ENCODE data around the gene RAB40C. TPM values are rescaled to one million over a fixed set of nuclear protein-coding genes. Genes with fewer than 3 reads are reported as not detected.

RAB40C gene
- total RNA-seq, 1 experiment from 2014 or later, result 19.9 TPM

DNA sequence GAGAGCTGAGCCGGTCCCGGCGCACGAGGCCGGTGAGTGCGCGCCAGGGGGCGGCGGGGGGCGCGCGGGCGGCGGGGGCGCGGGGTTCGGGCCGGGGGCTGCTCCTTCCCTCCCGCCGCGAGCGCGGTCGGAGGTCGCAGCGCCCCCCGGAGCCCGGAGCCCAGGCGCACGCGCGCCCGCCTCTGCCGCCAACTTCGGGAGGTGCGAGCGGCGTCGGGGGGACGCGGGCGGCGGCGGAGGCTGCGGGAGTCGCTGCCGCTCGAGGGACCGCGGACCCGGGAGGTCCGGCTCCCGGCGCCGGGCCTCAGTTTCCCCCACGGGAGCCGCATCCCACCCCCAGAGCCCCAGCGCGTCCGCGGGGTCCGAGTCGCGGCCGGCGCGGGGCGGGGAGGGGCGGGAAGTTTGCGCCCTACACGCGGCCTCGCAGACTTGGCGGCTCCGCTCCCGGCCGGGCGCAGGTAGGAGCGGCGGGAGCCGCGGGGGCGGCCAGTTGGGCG is 29.6 kb upstream of the RAB40C start, which contains the start of gene PRR35:
PRR35 (plus strand) TSS at position 191 of the 497 bp plus-strand sequence. CDS start 2,901 bp downstream, outside the sequence.
- H3K27ac ChIP-seq (ENCODE audit: low read depth, low read length, poor library complexity, severe bottlenecking), result no peak within 1 kb of the TSS
- H3K4me1 ChIP-seq (ENCODE audit: insufficient read depth, low read length, poor library complexity, severe bottlenecking), result no peaks in the 10 kb centered on the region
- ChIA-PET POLR2A (ENCODE audit: low non-redundant PET) (no interaction called here), CTCF (no interaction called here)
- no peak for TF ChIP-seq EZH2 (IDR thresholded peaks at IDR 0.05; ENCODE audit: borderline replicate concordance, low read depth, low read length, poor library complexity, severe bottlenecking)
- TF ChIP-seq, protein P1, sequence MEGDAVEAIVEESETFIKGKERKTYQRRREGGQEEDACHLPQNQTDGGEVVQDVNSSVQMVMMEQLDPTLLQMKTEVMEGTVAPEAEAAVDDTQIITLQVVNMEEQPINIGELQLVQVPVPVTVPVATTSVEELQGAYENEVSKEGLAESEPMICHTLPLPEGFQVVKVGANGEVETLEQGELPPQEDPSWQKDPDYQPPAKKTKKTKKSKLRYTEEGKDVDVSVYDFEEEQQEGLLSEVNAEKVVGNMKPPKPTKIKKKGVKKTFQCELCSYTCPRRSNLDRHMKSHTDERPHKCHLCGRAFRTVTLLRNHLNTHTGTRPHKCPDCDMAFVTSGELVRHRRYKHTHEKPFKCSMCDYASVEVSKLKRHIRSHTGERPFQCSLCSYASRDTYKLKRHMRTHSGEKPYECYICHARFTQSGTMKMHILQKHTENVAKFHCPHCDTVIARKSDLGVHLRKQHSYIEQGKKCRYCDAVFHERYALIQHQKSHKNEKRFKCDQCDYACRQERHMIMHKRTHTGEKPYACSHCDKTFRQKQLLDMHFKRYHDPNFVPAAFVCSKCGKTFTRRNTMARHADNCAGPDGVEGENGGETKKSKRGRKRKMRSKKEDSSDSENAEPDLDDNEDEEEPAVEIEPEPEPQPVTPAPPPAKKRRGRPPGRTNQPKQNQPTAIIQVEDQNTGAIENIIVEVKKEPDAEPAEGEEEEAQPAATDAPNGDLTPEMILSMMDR (conservative IDR thresholded peaks at IDR 0.05; ENCODE audit: low read depth, low read length), result no peak
- intact Hi-C loops (cut with micrococcal nuclease; ENCODE audit: unreplicated experiment), result no loop called here
- H3K4me3 ChIP-seq (ENCODE audit: low read depth, low read length, poor library complexity, severe bottlenecking), result no peak within 1 kb of the TSS
- DNase-seq (ENCODE audit: low spot score), result no peak
- no peaks in the 10 kb centered on the region for H3K36me3 ChIP-seq (ENCODE audit: insufficient read depth, low read length, poor library complexity, severe bottlenecking)
- no TSS peak for BruUV-seq (replicated peaks)
- H3K27me3 ChIP-seq (replicated peaks; ENCODE audit: insufficient read depth, low read depth, low read length, poor library complexity), result peaks cover 45% of the 10 kb centered on the region
- no peaks in the 10 kb centered on the region for H3K9me3 ChIP-seq (ENCODE audit: low read depth, low read length, poor library complexity, severe bottlenecking)

DNA sequence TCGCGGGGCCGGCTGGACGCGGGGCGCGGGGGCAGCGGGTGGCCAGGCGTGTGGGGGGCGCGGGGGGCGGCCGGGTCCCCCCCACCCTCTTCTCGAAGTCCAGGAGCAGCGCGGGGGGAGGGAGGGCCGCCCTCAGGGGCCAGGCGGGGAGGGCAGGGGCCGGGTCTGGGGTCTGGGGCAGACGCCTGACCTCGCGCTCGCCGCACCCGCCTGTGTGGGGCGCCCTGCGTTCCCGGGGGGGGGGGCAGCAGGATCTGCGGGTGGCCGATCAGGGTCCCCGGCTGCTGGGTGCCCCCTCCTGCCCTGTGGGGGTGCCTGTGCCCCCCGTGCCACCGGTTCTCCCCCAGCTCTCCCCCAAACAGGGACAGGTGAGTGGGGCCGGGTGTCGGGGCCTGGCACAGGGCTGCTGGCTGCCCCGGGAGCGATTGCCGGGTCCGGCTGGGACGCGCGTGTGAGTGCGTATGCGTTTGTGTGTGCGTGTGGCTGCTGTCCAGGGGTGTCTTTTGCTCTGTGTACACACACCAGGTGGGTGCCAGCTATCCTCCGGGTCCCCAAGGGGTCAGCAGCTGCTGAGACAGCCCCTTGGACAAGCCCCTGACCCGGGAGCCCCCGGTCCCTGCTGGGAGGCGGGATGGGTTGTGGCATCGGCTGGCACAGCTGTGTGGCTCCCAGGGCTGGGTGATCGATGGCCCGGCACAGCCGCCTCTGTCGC is 29.0 kb upstream of the RAB40C start:
- ChIA-PET POLR2A (ENCODE audit: low non-redundant PET) (no interaction called here), CTCF (no interaction called here)
- Histone ChIP-seq H3K36me3 (ENCODE audit: insufficient read depth, low read length, poor library complexity, severe bottlenecking) (no peaks in the 10 kb centered on the region), H3K27me3 (replicated peaks; ENCODE audit: insufficient read depth, low read depth, low read length, poor library complexity) (peaks cover 45% of the 10 kb centered on the region), H3K27ac (ENCODE audit: low read depth, low read length, poor library complexity, severe bottlenecking) (no peak overlapping the region), H3K4me1 (ENCODE audit: insufficient read depth, low read length, poor library complexity, severe bottlenecking) (no peaks in the 10 kb centered on the region), H3K4me3 (ENCODE audit: low read depth, low read length, poor library complexity, severe bottlenecking) (no peak overlapping the region), H3K9me3 (ENCODE audit: low read depth, low read length, poor library complexity, severe bottlenecking) (no peaks in the 10 kb centered on the region)
- no peak for DNase-seq (ENCODE audit: low spot score)
- no TSS peak for BruUV-seq (replicated peaks)
- TF ChIP-seq, protein P1 (conservative IDR thresholded peaks at IDR 0.05; ENCODE audit: low read depth, low read length), result no peak
- peak; percentile 93 for TF ChIP-seq EZH2 (IDR thresholded peaks at IDR 0.05; ENCODE audit: borderline replicate concordance, low read depth, low read length, poor library complexity, severe bottlenecking)
- intact Hi-C loops (cut with micrococcal nuclease; ENCODE audit: unreplicated experiment), result no loop called here

DNA sequence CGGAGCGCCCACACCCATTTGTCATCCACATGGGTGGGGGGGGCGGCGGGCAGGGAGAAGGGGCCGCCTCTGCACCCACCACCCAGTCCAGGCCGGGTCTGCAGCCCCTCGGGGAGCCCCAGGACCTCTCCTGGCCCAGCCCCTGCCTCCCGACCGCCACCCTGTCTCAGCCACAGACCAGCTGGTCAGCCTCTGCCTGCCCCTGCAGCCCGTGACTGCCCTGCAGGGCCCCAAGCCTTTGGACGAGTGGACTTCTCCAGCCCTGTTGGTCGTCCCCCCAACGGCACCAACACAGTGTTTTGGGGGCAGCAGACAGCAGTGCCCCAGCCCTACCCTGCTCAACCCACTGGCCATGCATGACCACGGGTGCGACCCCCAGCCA is 28.5 kb upstream of the RAB40C start:
- Histone ChIP-seq H3K36me3 (ENCODE audit: insufficient read depth, low read length, poor library complexity, severe bottlenecking) (no peaks in the 10 kb centered on the region), H3K4me3 (ENCODE audit: low read depth, low read length, poor library complexity, severe bottlenecking) (no peak overlapping the region), H3K27ac (ENCODE audit: low read depth, low read length, poor library complexity, severe bottlenecking) (no peak overlapping the region), H3K9me3 (ENCODE audit: low read depth, low read length, poor library complexity, severe bottlenecking) (no peaks in the 10 kb centered on the region), H3K27me3 (replicated peaks; ENCODE audit: insufficient read depth, low read depth, low read length, poor library complexity) (peaks cover 45% of the 10 kb centered on the region), H3K4me1 (ENCODE audit: insufficient read depth, low read length, poor library complexity, severe bottlenecking) (peaks cover 3% of the 10 kb centered on the region)
- TF ChIP-seq EZH2 (IDR thresholded peaks at IDR 0.05; ENCODE audit: borderline replicate concordance, low read depth, low read length, poor library complexity, severe bottlenecking), result no peak
- TF ChIP-seq, protein P1 (conservative IDR thresholded peaks at IDR 0.05; ENCODE audit: low read depth, low read length), result no peak
- DNase-seq (ENCODE audit: low spot score), result no peak
- ChIA-PET POLR2A (ENCODE audit: low non-redundant PET) (no interaction called here), CTCF (no interaction called here)
- intact Hi-C loops (cut with micrococcal nuclease; ENCODE audit: unreplicated experiment), result no loop called here
- BruUV-seq (replicated peaks), result no TSS peak
